SJSA1 (cell line): ENCODE data around the gene NCKAP5L. TPM values are rescaled to one million over a fixed set of nuclear protein-coding genes. Genes with fewer than 3 reads are reported as not detected.
"Not testable (repeated sequence)": the region's sequence is repeated elsewhere in the genome, so short reads cannot be mapped to it uniquely, and the experiment has no call there.

Experiments
- DNase-seq, 2 experiments: peaks; one replicate each; pipeline ENCODE4 v3.0.0-alpha.2; 2015 to 2020; ENCODE audit warnings: low spot score in 2 of 2, low read depth in 1 of 2
- H3K27ac ChIP-seq: fragments of 250-450 bp; sonication (Bioruptor Pico); 2 replicates; pipeline ENCODE4 v1.5.1; 2020; ENCODE audit warnings: mild to moderate bottlenecking, moderate library complexity
- H3K27me3 ChIP-seq: fragments of 250-450 bp; sonication (Bioruptor Pico); replicated peaks from 2 replicates; pipeline ENCODE4 v1.5.1; 2020; ENCODE audit warnings: mild to moderate bottlenecking, moderate library complexity
- H3K36me3 ChIP-seq: fragments of 250-450 bp; sonication (Bioruptor Pico); 2 replicates; pipeline ENCODE4 v1.5.1; 2020; ENCODE audit warnings: mild to moderate bottlenecking
- H3K4me1 ChIP-seq: fragments of 250-450 bp; sonication (Bioruptor Pico); replicated peaks from 2 replicates; pipeline ENCODE4 v1.6.1; 2021; ENCODE audit warnings: mild to moderate bottlenecking
- H3K4me3 ChIP-seq: fragments of 250-450 bp; sonication (Bioruptor Pico); 2 replicates; pipeline ENCODE4 v1.5.1; 2020; ENCODE audit warnings: mild to moderate bottlenecking
- H3K9me3 ChIP-seq: fragments of 250-450 bp; sonication (Bioruptor Pico); replicated peaks from 2 replicates; pipeline ENCODE4 v1.5.1; 2020; ENCODE audit warnings: mild to moderate bottlenecking
- total RNA-seq: library from RNA; depleted of rRNA; stranded (reverse); fragments of >200 nt; shearing (Covaris generic); gene quantifications from 2 replicates; pipeline ENCODE4 v1.2.3, GENCODE V29; 2014

The NCKAP5L gene
- total RNA-seq, 1 experiment from 2014 or later: 43.5 TPM

GRCh38 chr12:49784756-49785409 is 43.3 kb downstream of the NCKAP5L start:
- peak; percentile 59 to 70 for DNase-seq
- Histone ChIP-seq H3K9me3 (no peaks in the 10 kb centered on the region), H3K27ac (peak overlapping the region; percentile 68), H3K4me3 (no peak overlapping the region), H3K27me3 (no peaks in the 10 kb centered on the region), H3K4me1 (peaks cover 30% of the 10 kb centered on the region), H3K36me3 (peaks cover 11% of the 10 kb centered on the region)

DNA sequence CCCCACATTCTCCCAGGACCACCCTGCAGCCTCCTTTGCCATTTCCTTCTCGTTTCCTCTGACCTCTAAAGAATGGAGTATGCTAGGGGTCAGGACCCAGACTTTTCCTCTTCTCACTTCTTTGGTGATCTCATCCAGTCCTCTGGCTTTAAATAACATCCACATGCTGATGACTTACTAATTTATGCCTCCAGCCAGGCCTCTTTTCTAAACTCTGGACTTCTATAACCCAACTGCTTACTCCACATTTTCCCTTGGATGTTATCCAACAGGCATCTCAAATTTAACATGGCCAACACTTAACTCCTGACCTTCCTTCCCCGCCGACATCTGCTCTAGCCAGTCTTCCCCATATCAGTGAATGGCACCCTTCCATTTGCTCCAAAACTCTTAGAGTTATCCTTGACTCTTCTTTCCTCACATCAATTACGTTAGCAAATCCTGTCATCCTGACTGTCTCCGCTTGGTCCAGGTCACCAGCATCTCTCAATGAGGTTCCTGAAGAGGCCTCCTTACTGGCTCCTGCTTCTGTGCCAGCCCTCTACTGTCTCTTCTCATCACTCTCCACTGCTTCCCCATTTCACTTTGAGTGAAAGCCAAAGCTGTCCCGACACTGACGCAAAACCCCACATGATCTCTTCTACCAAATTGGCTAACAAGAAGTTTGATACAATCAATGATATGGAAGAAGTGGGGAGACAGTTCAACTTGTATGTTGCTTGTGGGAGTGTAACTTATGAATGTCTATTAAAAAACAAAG is 44.1 kb downstream of the NCKAP5L start:
- no peaks in the 10 kb centered on the region for H3K27me3 ChIP-seq
- H3K4me3 ChIP-seq: no peak overlapping the region
- peak overlapping the region; percentile 68 for H3K27ac ChIP-seq
- peak in 1 of 2 experiments; percentile 70 for DNase-seq
- no peaks in the 10 kb centered on the region for H3K9me3 ChIP-seq
- H3K4me1 ChIP-seq: peaks cover 30% of the 10 kb centered on the region
- H3K36me3 ChIP-seq: peaks cover 5% of the 10 kb centered on the region

DNA sequence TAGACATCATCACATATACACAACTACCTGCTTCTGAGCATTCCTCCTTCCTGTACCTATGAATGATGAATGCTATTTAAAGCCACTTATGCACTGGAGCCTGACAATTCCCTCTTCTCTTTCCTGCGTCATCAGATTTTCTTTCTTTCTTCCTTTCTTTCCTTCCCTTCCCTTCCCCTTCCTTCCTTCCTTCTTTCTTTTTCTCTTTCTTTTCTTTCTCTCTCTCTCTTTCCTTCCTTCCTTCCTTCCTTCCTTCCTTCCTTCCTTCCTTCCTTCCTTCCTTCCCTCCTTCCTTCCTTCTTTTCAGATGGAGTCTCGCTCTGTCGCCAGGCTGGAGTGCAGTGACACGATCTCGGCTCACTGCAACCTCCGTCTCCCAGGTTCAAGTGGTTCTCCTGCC is 47.3 kb downstream of the NCKAP5L start:
- not testable (repeated sequence) for H3K36me3 ChIP-seq, H3K9me3 ChIP-seq, H3K27me3 ChIP-seq, H3K4me3 ChIP-seq, DNase-seq, H3K27ac ChIP-seq
- peaks cover 34% of the 10 kb centered on the region for H3K4me1 ChIP-seq

- H3K4me1 ChIP-seq: peaks cover 22% of the 10 kb centered on the region
- no peaks in the 10 kb centered on the region for H3K36me3 ChIP-seq
- H3K27ac ChIP-seq: no peak overlapping the region
- no peaks in the 10 kb centered on the region for H3K9me3 ChIP-seq
- H3K27me3 ChIP-seq: no peaks in the 10 kb centered on the region
- H3K4me3 ChIP-seq: no peak overlapping the region
- no peak for DNase-seq
Measured at GRCh38 chr12:49779581-49779980, 48.6 kb downstream of the NCKAP5L start.

DNA sequence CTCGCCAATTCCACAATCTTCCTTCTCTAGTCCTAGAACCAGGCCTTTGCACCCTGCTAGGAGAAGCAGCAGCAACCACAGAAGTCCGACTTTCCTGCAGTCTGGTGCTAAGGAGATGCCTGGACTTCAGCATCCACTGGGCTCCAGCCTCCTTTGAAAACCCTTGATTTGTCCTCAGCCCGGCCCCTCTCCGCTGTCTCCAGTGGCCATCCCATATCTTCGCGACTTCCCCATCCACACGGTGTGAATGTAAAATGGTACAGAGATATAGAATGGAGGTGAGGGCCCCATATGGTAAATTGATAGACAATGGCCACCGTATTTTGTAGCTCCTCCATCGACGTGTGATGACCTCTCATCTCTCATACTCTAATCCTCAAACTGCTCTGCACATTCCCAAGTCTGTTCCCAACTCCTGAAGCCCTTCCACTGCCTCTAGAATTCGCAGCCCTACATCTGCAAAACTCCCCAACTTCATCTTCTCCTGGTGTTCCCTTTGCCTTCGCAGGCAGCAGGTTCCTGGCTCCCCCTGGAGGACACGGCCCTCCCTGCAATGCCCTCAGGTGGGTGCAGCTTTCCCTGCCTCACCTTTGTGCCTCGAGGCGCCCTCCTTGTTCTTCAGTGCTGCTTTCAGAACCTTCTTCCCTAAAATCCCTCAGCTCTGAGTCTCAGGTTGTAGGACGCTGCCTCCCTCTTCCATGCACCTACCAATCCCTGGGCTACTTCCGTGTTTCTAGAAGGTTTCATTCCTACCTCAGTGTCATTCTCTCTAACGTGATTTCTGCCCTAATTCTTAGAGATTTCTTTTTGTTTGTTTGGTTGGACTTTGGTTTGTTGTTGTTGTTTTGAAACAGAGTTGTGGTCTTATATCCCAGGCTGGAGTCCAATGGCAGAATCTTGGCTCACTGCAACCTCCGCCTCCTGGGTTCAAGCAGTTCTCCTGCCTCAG is 50.1 kb downstream of the NCKAP5L start:
- H3K4me1 ChIP-seq: peaks cover 7% of the 10 kb centered on the region
- no peaks in the 10 kb centered on the region for H3K27me3 ChIP-seq
- peak in 1 of 2 experiments; percentile 55 for DNase-seq
- H3K36me3 ChIP-seq: no peaks in the 10 kb centered on the region
- H3K4me3 ChIP-seq: no peak overlapping the region
- no peak overlapping the region for H3K27ac ChIP-seq
- no peaks in the 10 kb centered on the region for H3K9me3 ChIP-seq

GRCh38 chr12:49777341-49777740 is 50.9 kb downstream of the NCKAP5L start:
- Histone ChIP-seq H3K4me3 (no peak overlapping the region), H3K27ac (no peak overlapping the region), H3K9me3 (no peaks in the 10 kb centered on the region), H3K27me3 (no peaks in the 10 kb centered on the region), H3K36me3 (no peaks in the 10 kb centered on the region), H3K4me1 (peaks cover 6% of the 10 kb centered on the region)
- no peak for DNase-seq

DNA sequence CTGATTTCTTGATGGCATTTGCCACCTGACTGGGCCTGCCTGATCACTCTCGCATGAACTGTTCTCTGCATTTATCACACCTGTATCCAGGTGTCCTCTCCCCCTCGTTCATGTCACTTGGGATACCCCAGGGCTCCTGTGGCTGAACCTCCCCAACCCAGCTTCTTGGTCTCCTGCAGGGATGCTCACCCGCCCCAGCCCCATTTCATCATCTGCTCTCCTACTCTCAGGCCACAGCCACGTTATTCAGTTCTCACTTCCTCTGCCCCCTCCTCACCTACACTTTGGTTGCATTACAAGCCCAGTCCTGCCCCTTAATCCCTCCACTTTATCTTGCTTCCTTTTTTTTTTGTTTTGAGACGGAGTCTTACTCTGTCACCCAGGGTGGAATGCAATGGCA is 51.4 kb downstream of the NCKAP5L start:
- Histone ChIP-seq H3K27me3 (no peaks in the 10 kb centered on the region), H3K36me3 (no peaks in the 10 kb centered on the region), H3K4me3 (no peak overlapping the region), H3K9me3 (no peaks in the 10 kb centered on the region), H3K27ac (no peak overlapping the region), H3K4me1 (peaks cover 6% of the 10 kb centered on the region)
- no peak for DNase-seq

- Histone ChIP-seq H3K36me3 (no peaks in the 10 kb centered on the region), H3K27ac (no peak overlapping the region), H3K4me3 (no peak overlapping the region), H3K4me1 (peaks cover 6% of the 10 kb centered on the region), H3K27me3 (no peaks in the 10 kb centered on the region), H3K9me3 (no peaks in the 10 kb centered on the region)
- peak; percentile 57 to 76 for DNase-seq
Measured at GRCh38 chr12:49776413-49776812, 51.8 kb downstream of the NCKAP5L start.

GRCh38 chr12:49773102-49773501 is 55.1 kb downstream of the NCKAP5L start:
- H3K27me3 ChIP-seq, H3K4me3 ChIP-seq, H3K4me1 ChIP-seq, H3K9me3 ChIP-seq, H3K27ac ChIP-seq, H3K36me3 ChIP-seq, DNase-seq: not testable (repeated sequence)

GRCh38 chr12:49767333-49767732 is 60.9 kb downstream of the NCKAP5L start:
- Histone ChIP-seq H3K36me3 (peaks cover 31% of the 10 kb centered on the region), H3K9me3 (no peaks in the 10 kb centered on the region), H3K4me3 (no peak overlapping the region), H3K27me3 (no peaks in the 10 kb centered on the region), H3K27ac (no peak overlapping the region), H3K4me1 (no peaks in the 10 kb centered on the region)
- DNase-seq: no peak

GRCh38 chr12:49766115-49766455 is 62.1 kb downstream of the NCKAP5L start:
- DNase-seq: no peak
- Histone ChIP-seq H3K27me3 (no peaks in the 10 kb centered on the region), H3K4me3 (no peak overlapping the region), H3K27ac (no peak overlapping the region), H3K9me3 (no peaks in the 10 kb centered on the region), H3K4me1 (no peaks in the 10 kb centered on the region), H3K36me3 (peaks cover 44% of the 10 kb centered on the region)

DNA sequence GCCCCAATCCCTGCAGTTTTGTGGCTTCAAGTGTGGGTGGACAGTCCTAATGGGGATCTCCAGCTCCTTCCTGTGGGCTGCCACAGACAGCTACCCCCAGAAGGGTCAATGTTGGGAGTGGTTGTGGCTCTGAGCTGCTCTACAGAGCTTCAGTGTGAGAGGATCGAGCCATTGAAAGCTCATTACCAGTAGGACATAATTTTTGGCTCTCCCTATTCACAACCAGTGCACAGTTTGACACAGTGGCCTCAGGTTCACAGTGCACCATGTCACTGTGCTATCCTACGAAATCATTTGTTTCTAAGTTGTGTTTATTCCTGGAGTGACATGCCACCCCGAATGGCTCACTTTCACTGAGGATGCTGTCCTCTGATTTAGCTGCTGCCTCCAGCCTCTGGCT is 64.1 kb downstream of the NCKAP5L start:
- Histone ChIP-seq H3K4me3 (no peak overlapping the region), H3K27ac (no peak overlapping the region), H3K36me3 (peaks cover 61% of the 10 kb centered on the region), H3K4me1 (no peaks in the 10 kb centered on the region), H3K9me3 (no peaks in the 10 kb centered on the region), H3K27me3 (no peaks in the 10 kb centered on the region)
- DNase-seq: no peak

DNA sequence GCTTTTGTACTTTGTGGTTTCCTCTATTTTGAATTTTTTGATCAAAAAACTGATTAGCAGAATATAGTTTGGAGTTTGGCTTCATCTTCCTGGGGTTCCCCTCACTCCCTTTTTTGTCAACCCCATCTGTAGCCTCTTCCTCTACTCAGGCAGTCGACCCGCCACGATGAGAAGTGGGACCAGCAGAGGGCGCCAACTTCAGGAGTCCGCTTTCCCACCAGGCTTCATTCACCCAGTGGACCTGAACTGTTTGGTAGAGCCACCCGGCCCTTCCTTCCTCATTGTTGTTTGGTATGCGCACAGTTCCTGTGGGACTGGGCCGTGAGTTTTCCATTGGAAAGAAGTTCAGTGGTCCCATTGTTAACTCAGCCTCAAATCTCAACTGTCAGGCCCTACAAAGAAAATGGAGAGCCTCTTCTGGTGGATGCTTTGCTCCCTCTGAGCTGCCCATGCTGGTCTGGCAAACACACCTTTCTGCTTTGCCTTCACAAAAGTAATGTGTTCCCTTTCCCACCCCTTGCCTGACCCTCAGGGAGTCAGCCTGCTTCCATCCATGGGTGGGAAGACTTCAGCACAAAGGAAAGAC is 65.1 kb downstream of the NCKAP5L start:
- H3K4me1 ChIP-seq: no peaks in the 10 kb centered on the region
- no peak overlapping the region for H3K4me3 ChIP-seq
- no peak overlapping the region for H3K27ac ChIP-seq
- peak; percentile 52 to 66 for DNase-seq
- peaks cover 71% of the 10 kb centered on the region for H3K36me3 ChIP-seq
- no peaks in the 10 kb centered on the region for H3K27me3 ChIP-seq
- no peaks in the 10 kb centered on the region for H3K9me3 ChIP-seq
